Measurements from ENCODE around the gene MMRN1. TPM values are rescaled to one million over a fixed set of nuclear protein-coding genes. Genes with fewer than 3 reads are reported as not detected.

MMRN1 gene
- total RNA-seq, 1 donor from 2014 or later: 67.4 TPM

GRCh38 chr4:89914609-89915550, 20.2 kb downstream of the MMRN1 start:
- TF ChIP-seq CTCF (IDR thresholded peaks at IDR 0.05): no peak
- no peaks in the 10 kb centered on the region for H3K36me3 ChIP-seq
- H3K27ac ChIP-seq: no peak overlapping the region
- intact Hi-C loops (cut with DNase I): no loop called here
- H3K4me1 ChIP-seq: no peaks in the 10 kb centered on the region
- H3K4me3 ChIP-seq: no peak overlapping the region
- ATAC-seq (no peak), DNase-seq (no peak)
- H3K9me3 ChIP-seq: no peaks in the 10 kb centered on the region
- no peaks in the 10 kb centered on the region for H3K27me3 ChIP-seq

- DNase-seq: no peak
- Histone ChIP-seq H3K4me3 (no peak overlapping the region), H3K36me3 (no peaks in the 10 kb centered on the region), H3K9me3 (no peaks in the 10 kb centered on the region), H3K27ac (no peak overlapping the region), H3K27me3 (no peaks in the 10 kb centered on the region), H3K4me1 (no peaks in the 10 kb centered on the region)
- no peak for ATAC-seq
- intact Hi-C loops (cut with DNase I): no loop called here
- TF ChIP-seq CTCF (IDR thresholded peaks at IDR 0.05): no peak
These were observed 21.3 kb downstream of the MMRN1 start for GRCh38 chr4:89915937-89916336.

- intact Hi-C loops (cut with DNase I): no loop called here
- Histone ChIP-seq H3K27ac (no peak overlapping the region), H3K4me1 (no peaks in the 10 kb centered on the region), H3K27me3 (no peaks in the 10 kb centered on the region), H3K4me3 (no peak overlapping the region), H3K36me3 (no peaks in the 10 kb centered on the region), H3K9me3 (no peaks in the 10 kb centered on the region)
- TF ChIP-seq CTCF (IDR thresholded peaks at IDR 0.05): no peak
- DNase-seq: no peak
- no peak for ATAC-seq
These were observed 28.3 kb downstream of the MMRN1 start for GRCh38 chr4:89922848-89923416.

GRCh38 chr4:89928838-89929237, 34.2 kb downstream of the MMRN1 start:
- no peak for ATAC-seq
- TF ChIP-seq CTCF (IDR thresholded peaks at IDR 0.05): no peak
- Histone ChIP-seq H3K4me3 (no peak overlapping the region), H3K27me3 (no peaks in the 10 kb centered on the region), H3K27ac (no peak overlapping the region), H3K4me1 (no peaks in the 10 kb centered on the region), H3K36me3 (no peaks in the 10 kb centered on the region), H3K9me3 (no peaks in the 10 kb centered on the region)
- intact Hi-C loops (cut with DNase I): no loop called here
- no peak for DNase-seq

- no peaks in the 10 kb centered on the region for H3K36me3 ChIP-seq
- H3K4me3 ChIP-seq: no peak overlapping the region
- no peaks in the 10 kb centered on the region for H3K9me3 ChIP-seq
- intact Hi-C loops (cut with DNase I): no loop called here
- no peaks in the 10 kb centered on the region for H3K27me3 ChIP-seq
- ATAC-seq (no peak), DNase-seq (no peak)
- H3K27ac ChIP-seq: no peak overlapping the region
- H3K4me1 ChIP-seq: no peaks in the 10 kb centered on the region
- no peak for TF ChIP-seq CTCF (IDR thresholded peaks at IDR 0.05)
These were observed 34.9 kb downstream of the MMRN1 start for GRCh38 chr4:89929425-89930159.
